ENCODE data around the gene GJA9. TPM values are rescaled to one million over a fixed set of nuclear protein-coding genes. Genes with fewer than 3 reads are reported as not detected.
"Not testable (repeated sequence)": the region's sequence is repeated elsewhere in the genome, so short reads cannot be mapped to it uniquely, and the experiment has no call there.

The GJA9 gene
- total RNA-seq, 4 donors from 2014 or later: not detected

- Histone ChIP-seq H3K27me3 (no peaks in the 10 kb centered on the region), H3K27ac (no peak overlapping the region), H3K9me3 (no peaks in the 10 kb centered on the region), H3K4me3 (no peak overlapping the region), H3K36me3 (no peaks in the 10 kb centered on the region), H3K4me1 (no peaks in the 10 kb centered on the region)
- intact Hi-C loops (cut with DNase I; ENCODE audit: low total_unique reads): no loop called here
- no peak for DNase-seq
- no peak for TF ChIP-seq POLR2A (IDR thresholded peaks at IDR 0.05)
- TF ChIP-seq CTCF (IDR thresholded peaks at IDR 0.05): no peak
Measured at GRCh38 chr1:38915352-38915948, 34.1 kb upstream of the GJA9 start.

- H3K4me1 ChIP-seq; H3K27ac ChIP-seq; DNase-seq; H3K4me3 ChIP-seq; intact Hi-C loops (cut with DNase I; ENCODE audit: low total_unique reads); H3K36me3 ChIP-seq; H3K9me3 ChIP-seq; H3K27me3 ChIP-seq: not testable (repeated sequence)
Measured at GRCh38 chr1:38914908-38915307, 33.5 kb upstream of the GJA9 start.

- Histone ChIP-seq H3K27ac (no peak overlapping the region), H3K27me3 (no peaks in the 10 kb centered on the region), H3K4me1 (no peaks in the 10 kb centered on the region), H3K4me3 (no peak overlapping the region), H3K36me3 (no peaks in the 10 kb centered on the region), H3K9me3 (no peaks in the 10 kb centered on the region)
- TF ChIP-seq POLR2A (IDR thresholded peaks at IDR 0.05) (no peak), CTCF (IDR thresholded peaks at IDR 0.05) (no peak)
- intact Hi-C loops (cut with DNase I; ENCODE audit: low total_unique reads): no loop called here
- DNase-seq: no peak
Measured at GRCh38 chr1:38908821-38909220, 27.4 kb upstream of the GJA9 start.

GRCh38 chr1:38905985-38906384 lies 24.6 kb upstream of the GJA9 start:
- Histone ChIP-seq H3K36me3 (no peaks in the 10 kb centered on the region), H3K27ac (no peak overlapping the region), H3K4me1 (no peaks in the 10 kb centered on the region), H3K9me3 (no peaks in the 10 kb centered on the region), H3K4me3 (no peak overlapping the region), H3K27me3 (no peaks in the 10 kb centered on the region)
- TF ChIP-seq POLR2A (IDR thresholded peaks at IDR 0.05) (no peak), CTCF (IDR thresholded peaks at IDR 0.05) (no peak)
- intact Hi-C loops (cut with DNase I; ENCODE audit: low total_unique reads): no loop called here
- no peak for DNase-seq

- no peak for DNase-seq
- intact Hi-C loops (cut with DNase I; ENCODE audit: low total_unique reads): no loop called here
- no peaks in the 10 kb centered on the region for H3K27me3 ChIP-seq
- no peaks in the 10 kb centered on the region for H3K9me3 ChIP-seq
- no peak overlapping the region for H3K27ac ChIP-seq
- no peaks in the 10 kb centered on the region for H3K4me1 ChIP-seq
- no peaks in the 10 kb centered on the region for H3K36me3 ChIP-seq
- TF ChIP-seq CTCF (IDR thresholded peaks at IDR 0.05): no peak
- no peak for TF ChIP-seq POLR2A (IDR thresholded peaks at IDR 0.05)
- no peak overlapping the region for H3K4me3 ChIP-seq
Measured at GRCh38 chr1:38899560-38899959, 18.2 kb upstream of the GJA9 start.
